DMS114 treated with DMSO at 0.1 percent for 48 hours (cell line): ENCODE data around the gene ASF1B.
"Not testable (repeated sequence)": the region's sequence is repeated elsewhere in the genome, so short reads cannot be mapped to it uniquely, and the experiment has no call there.

Experiments used
- DNase-seq: peaks from one replicate; lab custom pipeline; 2025; ENCODE audit not compliant: unreplicated experiment; lab: John Stamatoyannopoulos, UW

ASF1B gene

GRCh38 chr19:14160017-14160703 lies 23.8 kb upstream of the ASF1B start:
- no peak for DNase-seq

- no peak for DNase-seq
Measured at GRCh38 chr19:14159059-14159458, 22.7 kb upstream of the ASF1B start.

GRCh38 chr19:14158276-14159023 lies 22.1 kb upstream of the ASF1B start:
- no peak for DNase-seq

- DNase-seq: no peak
Measured at GRCh38 chr19:14156971-14157717, 20.8 kb upstream of the ASF1B start.

DNA sequence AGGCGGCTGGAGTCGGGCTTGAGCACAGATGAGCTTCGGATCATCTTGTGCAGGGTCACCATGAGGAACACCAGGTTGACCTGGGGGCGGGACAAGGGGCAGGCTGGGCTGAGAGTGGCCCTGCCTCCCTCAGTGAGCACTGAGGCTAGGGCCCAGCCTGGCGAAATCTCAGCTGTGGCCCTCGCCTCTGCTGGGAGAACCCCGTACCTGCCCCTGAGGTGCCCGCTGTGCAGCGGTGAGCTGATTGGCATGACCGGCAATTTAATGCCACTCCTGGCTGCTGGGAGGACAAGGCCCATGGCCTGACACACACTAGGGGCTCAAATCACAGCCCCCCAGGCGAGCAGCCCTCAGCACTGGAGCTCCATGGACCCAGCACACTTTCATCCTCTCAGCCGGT lies 19.7 kb upstream of the ASF1B start:
- DNase-seq: no peak

- DNase-seq: no peak
Measured at GRCh38 chr19:14155371-14155770, 19.0 kb upstream of the ASF1B start.

DNA sequence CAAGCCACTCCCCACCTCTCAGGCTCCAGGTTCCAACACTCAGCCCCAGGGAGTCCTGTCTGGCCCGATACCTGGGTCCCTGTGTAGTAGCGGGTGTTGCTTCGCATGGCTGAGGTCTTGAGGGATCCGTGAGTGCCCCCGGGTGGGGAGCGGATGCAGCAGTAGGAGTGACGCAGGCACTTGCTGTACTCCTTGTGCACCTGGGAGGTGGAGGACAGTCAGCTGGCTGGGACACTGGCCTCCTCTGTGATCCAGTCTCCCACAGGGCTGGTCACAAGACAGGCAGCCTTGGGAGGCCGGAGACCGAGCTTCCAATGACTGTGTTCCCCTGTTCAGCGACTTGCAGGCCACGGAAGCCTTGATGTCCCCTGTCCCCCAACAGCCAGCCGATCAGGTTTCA lies 16.3 kb upstream of the ASF1B start:
- DNase-seq: no peak

DNA sequence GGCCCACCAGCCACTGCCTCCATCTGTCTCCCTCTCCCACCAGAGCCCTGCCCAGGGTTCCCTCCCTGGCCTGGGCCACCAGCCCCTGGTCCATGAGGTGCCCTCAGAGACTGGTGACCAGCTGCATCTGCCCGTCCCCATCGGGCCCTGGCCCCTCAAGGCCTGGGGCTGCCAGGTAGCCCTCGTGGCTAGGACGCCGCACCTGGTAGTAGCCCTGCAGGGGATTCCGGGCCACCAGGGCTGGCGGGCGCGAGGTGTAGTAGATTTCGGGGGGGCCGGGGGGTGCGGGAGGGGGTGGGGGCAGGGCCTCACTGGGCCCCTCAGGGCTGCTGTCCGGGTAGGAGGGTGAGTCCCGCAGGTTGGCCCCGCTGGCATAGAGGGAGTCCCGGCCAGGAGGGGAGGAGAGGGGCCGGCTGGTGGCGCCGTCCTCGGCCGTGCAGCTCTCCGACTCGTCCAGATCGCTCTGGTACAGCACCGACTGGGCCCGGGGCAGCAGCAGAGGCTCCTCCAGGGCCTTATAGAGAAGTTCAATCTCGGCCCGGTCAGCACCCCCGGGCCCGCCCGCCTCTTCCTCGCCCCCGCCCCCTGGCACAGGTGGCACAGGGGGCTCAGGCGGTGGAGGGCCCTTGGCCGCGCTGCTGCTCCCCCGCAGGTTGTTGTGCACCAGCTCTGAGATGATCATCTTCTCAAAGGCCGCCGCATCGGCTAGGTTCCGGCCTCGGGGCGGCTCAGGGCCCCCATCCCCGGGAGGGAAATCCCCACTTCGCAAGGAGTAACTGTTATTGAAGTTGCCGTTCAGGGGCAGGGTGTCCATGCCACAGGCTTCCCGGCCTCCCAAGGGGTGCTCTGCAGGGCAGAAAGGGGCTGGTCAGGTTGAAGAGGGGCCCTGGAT lies 14.6 kb upstream of the ASF1B start:
- DNase-seq: no peak

GRCh38 chr19:14150041-14150769 lies 13.8 kb upstream of the ASF1B start:
- no peak for DNase-seq

DNA sequence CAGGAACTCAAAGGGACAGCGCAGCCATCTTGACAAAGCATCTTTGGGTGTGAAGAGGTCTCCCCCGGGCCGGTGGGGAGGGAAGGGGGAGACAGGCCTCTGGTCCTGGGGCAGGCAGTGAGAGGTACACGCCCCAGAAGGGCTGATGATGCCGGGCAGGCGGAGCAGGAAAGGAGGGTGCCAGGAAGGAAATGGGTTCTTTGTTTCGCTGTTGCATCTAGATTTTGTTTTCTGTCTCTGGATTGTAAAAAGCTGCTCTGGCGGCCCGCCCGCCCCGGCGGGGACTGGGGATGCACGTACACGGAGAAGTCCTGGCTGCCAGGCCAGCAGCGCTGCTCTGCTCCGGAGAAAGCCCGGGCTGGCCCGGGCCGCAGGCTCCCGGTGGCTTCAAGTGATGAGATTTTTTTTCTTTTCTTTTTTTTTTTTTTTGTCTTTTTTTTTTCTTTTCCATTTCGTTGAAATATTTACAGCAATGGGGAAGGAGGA lies 13.2 kb upstream of the ASF1B start:
- no peak for DNase-seq

- DNase-seq: no peak
Measured at GRCh38 chr19:14148751-14149410, 12.5 kb upstream of the ASF1B start.

DNA sequence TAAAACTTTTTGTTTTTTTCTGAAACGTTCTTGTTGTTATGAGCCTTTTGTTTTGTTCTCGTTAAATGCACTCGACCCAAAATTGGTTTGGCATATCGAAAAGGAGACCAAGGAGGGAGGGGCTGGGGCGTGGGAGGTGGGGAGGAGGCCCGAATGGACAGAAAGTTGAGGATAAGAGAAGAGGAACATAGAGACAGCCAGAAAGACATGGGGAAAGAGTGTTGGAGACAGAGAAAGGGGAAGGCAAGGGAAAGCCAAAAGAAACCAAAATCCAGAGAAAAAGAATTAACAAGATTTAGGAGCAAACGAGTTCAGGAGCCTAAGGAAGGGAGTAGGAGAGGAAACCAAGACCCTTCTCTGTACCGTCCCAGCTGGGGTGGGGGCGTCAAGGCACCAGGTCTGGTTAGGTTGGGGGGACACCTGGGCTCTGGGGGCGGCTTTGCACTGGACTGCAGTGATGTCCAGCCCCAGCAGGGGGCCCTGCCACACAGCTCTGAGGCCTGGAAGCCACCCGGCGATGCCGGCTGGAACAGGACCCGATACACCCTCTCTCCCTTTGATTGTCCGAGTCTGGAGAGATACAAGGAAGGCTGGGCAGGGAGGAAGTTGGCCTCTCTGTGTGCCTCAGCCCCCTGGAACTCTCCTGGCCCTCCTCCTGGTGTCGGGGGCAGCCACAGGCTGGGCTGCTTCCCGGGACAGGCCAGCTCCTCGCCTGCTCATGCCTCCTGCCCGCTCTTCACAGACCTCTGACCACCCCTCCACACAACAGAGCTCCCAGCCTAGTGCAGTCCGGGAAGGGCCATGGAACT lies 11.6 kb upstream of the ASF1B start:
- DNase-seq: peak; percentile 17

GRCh38 chr19:14146789-14147216 lies 10.4 kb upstream of the ASF1B start:
- no peak for DNase-seq

- DNase-seq: not testable (repeated sequence)
Measured at GRCh38 chr19:14146169-14146568, 9.8 kb upstream of the ASF1B start.

DNA sequence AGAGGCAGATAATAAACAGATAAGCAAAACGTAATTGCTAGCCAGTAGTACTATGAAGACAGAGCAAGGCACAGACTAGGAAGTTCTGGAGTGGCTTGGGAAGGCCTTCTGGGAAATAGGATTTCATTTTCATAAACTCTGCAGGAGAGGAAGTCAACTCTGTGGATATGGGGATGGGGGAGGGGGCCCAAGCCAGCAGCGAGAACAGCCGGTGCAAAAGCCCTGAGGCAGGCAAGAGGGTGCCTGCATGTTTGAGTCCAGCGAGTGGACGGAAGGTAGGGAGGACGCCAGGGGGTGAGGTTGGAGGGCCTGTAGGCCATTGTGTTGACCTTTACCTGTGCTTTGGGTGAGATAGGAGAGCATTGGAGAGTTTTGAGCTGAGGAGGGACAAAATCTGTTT lies 9.0 kb upstream of the ASF1B start:
- DNase-seq: no peak

- no peak for DNase-seq
Measured at GRCh38 chr19:14142262-14143190, 6.1 kb upstream of the ASF1B start.

DNA sequence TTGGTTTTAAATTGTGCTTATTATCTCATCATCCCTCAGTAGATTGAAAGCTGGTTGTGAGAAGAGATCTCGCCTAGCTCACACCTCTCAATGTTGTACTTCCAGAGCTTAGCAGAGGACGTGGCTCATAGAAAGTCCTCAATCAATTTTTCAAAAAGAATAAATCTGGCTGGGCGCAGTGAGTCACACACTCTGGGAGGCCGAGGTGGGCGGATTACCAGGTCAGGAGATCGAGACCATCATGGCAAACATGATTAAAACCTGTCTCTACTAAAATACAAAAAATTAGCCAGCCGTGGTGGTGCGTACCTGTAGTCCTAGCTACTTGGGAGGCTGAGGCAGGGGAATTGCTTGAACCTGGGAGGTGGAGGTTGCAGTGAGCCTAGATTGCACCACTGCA lies 4.7 kb upstream of the ASF1B start:
- no peak for DNase-seq

GRCh38 chr19:14139944-14140343 lies 3.6 kb upstream of the ASF1B start:
- no peak for DNase-seq
